ENCODE results near the gene AMN.

AMN gene

GRCh38 chr14:102914474-102915291 lies 7.8 kb upstream of the AMN start:
- TF ChIP-seq GATA2 (IDR thresholded peaks at IDR 0.05; ENCODE audit: low read depth, low read length) = no peak
- no peak for TF ChIP-seq GATA3 (IDR thresholded peaks at IDR 0.05; ENCODE audit: low read depth, low read length)

- no peak for TF ChIP-seq GATA2 (IDR thresholded peaks at IDR 0.05; ENCODE audit: low read depth, low read length)
- no peak for TF ChIP-seq GATA3 (IDR thresholded peaks at IDR 0.05; ENCODE audit: low read depth, low read length)
These were observed 7.0 kb upstream of the AMN start for GRCh38 chr14:102915292-102916110.

GRCh38 chr14:102916347-102917055 lies 6.0 kb upstream of the AMN start:
- TF ChIP-seq GATA3 (IDR thresholded peaks at IDR 0.05; ENCODE audit: low read depth, low read length) = no peak
- no peak for TF ChIP-seq GATA2 (IDR thresholded peaks at IDR 0.05; ENCODE audit: low read depth, low read length)

GRCh38 chr14:102917056-102917385 lies 5.4 kb upstream of the AMN start:
- no peak for TF ChIP-seq GATA2 (IDR thresholded peaks at IDR 0.05; ENCODE audit: low read depth, low read length)
- no peak for TF ChIP-seq GATA3 (IDR thresholded peaks at IDR 0.05; ENCODE audit: low read depth, low read length)

- TF ChIP-seq GATA3 (IDR thresholded peaks at IDR 0.05; ENCODE audit: low read depth, low read length) (no peak), GATA2 (IDR thresholded peaks at IDR 0.05; ENCODE audit: low read depth, low read length) (no peak)
These were observed 4.8 kb upstream of the AMN start for GRCh38 chr14:102917469-102918211.

GRCh38 chr14:102918438-102918837 lies 4.0 kb upstream of the AMN start:
- TF ChIP-seq GATA3 (IDR thresholded peaks at IDR 0.05; ENCODE audit: low read depth, low read length) = no peak
- no peak for TF ChIP-seq GATA2 (IDR thresholded peaks at IDR 0.05; ENCODE audit: low read depth, low read length)

GRCh38 chr14:102920273-102920997 lies 2.0 kb upstream of the AMN start:
- TF ChIP-seq GATA3 (IDR thresholded peaks at IDR 0.05; ENCODE audit: low read depth, low read length) (no peak), GATA2 (IDR thresholded peaks at IDR 0.05; ENCODE audit: low read depth, low read length) (no peak)

GRCh38 chr14:102920998-102921304 lies 1.5 kb upstream of the AMN start:
- TF ChIP-seq GATA3 (IDR thresholded peaks at IDR 0.05; ENCODE audit: low read depth, low read length) = no peak

GRCh38 chr14:102923201-102923924 lies 900 bp downstream of the AMN start:
- no peak for TF ChIP-seq GATA3 (IDR thresholded peaks at IDR 0.05; ENCODE audit: low read depth, low read length)
- TF ChIP-seq GATA2 (IDR thresholded peaks at IDR 0.05; ENCODE audit: low read depth, low read length) = no peak

GRCh38 chr14:102923925-102924486 lies 1.5 kb downstream of the AMN start:
- TF ChIP-seq GATA3 (IDR thresholded peaks at IDR 0.05; ENCODE audit: low read depth, low read length) = no peak
- no peak for TF ChIP-seq GATA2 (IDR thresholded peaks at IDR 0.05; ENCODE audit: low read depth, low read length)

GRCh38 chr14:102924632-102925588 lies 2.4 kb downstream of the AMN start:
- TF ChIP-seq GATA2 (IDR thresholded peaks at IDR 0.05; ENCODE audit: low read depth, low read length) = no peak
- TF ChIP-seq GATA3 (IDR thresholded peaks at IDR 0.05; ENCODE audit: low read depth, low read length) = no peak
